WTC11 (cell line): ENCODE results near the gene CRYBG3. TPM values are rescaled to one million over a fixed set of nuclear protein-coding genes. Genes with fewer than 3 reads are reported as not detected.

ENCODE experiments used
- ATAC-seq: fragments of 200-7000 bp; cut with Tn5 transposase; 2 replicates; pipeline ENCODE4 v1.10.0; 2021; ENCODE audit warnings: mild to moderate bottlenecking, moderate library complexity
- CTCF ChIA-PET: fragments of 300-600 bp; sonication (Branson Sonifier 250); formaldehyde crosslinking; loops from one replicate; lab custom pipeline; 2021; ENCODE audit warnings: antibody characterized with exemption; lab: Charles Lee
- POLR2A ChIA-PET: fragments of 350-600 bp; sonication (Branson Sonifier 250); formaldehyde crosslinking; loops from one replicate; lab custom pipeline; 2021; ENCODE audit warnings: antibody characterized with exemption; lab: Charles Lee
- DNase-seq: peaks from one replicate; pipeline ENCODE4 v3.0.0; 2021; ENCODE audit warnings: low spot score
- H3K27ac Mint-ChIP-seq: 2 replicates; pipeline ENCODE4 v1.8.0; 2021; ENCODE audit warnings: mixed read lengths
- H3K27me3 Mint-ChIP-seq: 2 replicates; pipeline ENCODE4 v1.8.0; 2021; ENCODE audit warnings: low read depth, mild to moderate bottlenecking, moderate library complexity, mixed read lengths
- H3K36me3 Mint-ChIP-seq: 2 replicates; pipeline ENCODE4 v1.8.0; 2021; ENCODE audit warnings: mixed read lengths
- H3K4me1 Mint-ChIP-seq: 2 replicates; pipeline ENCODE4 v1.8.0; 2022; ENCODE audit warnings: mixed read lengths
- H3K4me3 Mint-ChIP-seq: 2 replicates; pipeline ENCODE4 v1.8.0; 2021; ENCODE audit warnings: mild to moderate bottlenecking, moderate library complexity, mixed read lengths
- H3K9me3 Mint-ChIP-seq: 2 replicates; pipeline ENCODE4 v1.8.0; 2021; ENCODE audit warnings: mixed read lengths
- CBFB ChIP-seq: sonication (generic); formaldehyde crosslinking; IDR thresholded peaks from 2 replicates; pipeline ENCODE4 v1.8.1; 2022; ENCODE audit warnings: mild to moderate bottlenecking, low read depth, missing genetic modification reagents
- CTCF ChIP-seq: fragments of 200-600 bp; IDR thresholded peaks from 2 replicates; pipeline ENCODE4 v1.8.0; 2022; ENCODE audit warnings: antibody characterized with exemption
- E2F1 ChIP-seq: sonication (generic); formaldehyde crosslinking; IDR thresholded peaks from 2 replicates; pipeline ENCODE4 v1.8.0; 2022; ENCODE audit warnings: mild to moderate bottlenecking, missing genetic modification reagents
- E2F4 ChIP-seq: sonication (generic); formaldehyde crosslinking; IDR thresholded peaks from 2 replicates; pipeline ENCODE4 v1.8.1; 2022; ENCODE audit warnings: low read depth, mild to moderate bottlenecking, moderate library complexity, missing genetic modification reagents, borderline replicate concordance
- GRHL2 ChIP-seq: fragments of 250-450 bp; sonication (Bioruptor Pico); IDR thresholded peaks from 2 replicates; pipeline ENCODE4 v1.8.0; 2022; ENCODE audit warnings: mild to moderate bottlenecking, moderate library complexity; ENCODE audit not compliant: insufficient replicate concordance, severe bottlenecking
- JAZF1 ChIP-seq: fragments of 250-450 bp; sonication (Bioruptor Pico); IDR thresholded peaks from 2 replicates; pipeline ENCODE4 v1.9.0; 2021; ENCODE audit warnings: moderate library complexity, mild to moderate bottlenecking, inconsistent platforms
- JUN ChIP-seq: sonication (generic); formaldehyde crosslinking; IDR thresholded peaks from 2 replicates; pipeline ENCODE4 v1.8.0; 2023; ENCODE audit warnings: mild to moderate bottlenecking, missing genetic modification reagents
- NFATC4 ChIP-seq: fragments of 250-450 bp; sonication (Bioruptor Pico); IDR thresholded peaks from 2 replicates; pipeline ENCODE4 v1.9.0; 2021; ENCODE audit warnings: mild to moderate bottlenecking
- SP1 ChIP-seq: sonication (generic); formaldehyde crosslinking; conservative IDR thresholded peaks from 2 replicates; pipeline ENCODE4 v1.8.1; 2022; ENCODE audit warnings: missing genetic modification reagents
- TCF7 ChIP-seq: sonication (generic); formaldehyde crosslinking; IDR thresholded peaks from 2 replicates; pipeline ENCODE4 v1.8.0; 2022; ENCODE audit warnings: mild to moderate bottlenecking, low read depth, missing genetic modification reagents, moderate library complexity
- TEAD4 ChIP-seq: sonication (generic); formaldehyde crosslinking; IDR thresholded peaks from 2 replicates; pipeline ENCODE4 v1.8.0; 2022; ENCODE audit warnings: mild to moderate bottlenecking, missing genetic modification reagents
- ZMAT4 ChIP-seq: fragments of 250-450 bp; sonication (Bioruptor Pico); IDR thresholded peaks from 2 replicates; pipeline ENCODE4 v1.9.0; 2021; ENCODE audit warnings: mild to moderate bottlenecking
- ZNF416 ChIP-seq: fragments of 250-450 bp; sonication (Bioruptor Pico); IDR thresholded peaks from 2 replicates; pipeline ENCODE4 v1.9.0; 2021; ENCODE audit warnings: mild to moderate bottlenecking, inconsistent platforms
- total RNA-seq: library from RNA; stranded (reverse); gene quantifications from 3 replicates; pipeline ENCODE4 v1.2.3, GENCODE V29; 2021
- TF ChIP-seq, protein P1 (sequence below): sonication (generic); formaldehyde crosslinking; IDR thresholded peaks from 2 replicates; pipeline ENCODE4 v1.8.1; 2022; ENCODE audit warnings: low read depth, missing genetic modification reagents, borderline replicate concordance
- TF ChIP-seq, protein P2 (sequence below): sonication (generic); formaldehyde crosslinking; IDR thresholded peaks from 2 replicates; pipeline ENCODE4 v1.8.1; 2023; ENCODE audit warnings: mild to moderate bottlenecking, missing genetic modification reagents
- TF ChIP-seq, protein P3 (sequence below): fragments of 250-450 bp; sonication (Bioruptor Pico); IDR thresholded peaks from 2 replicates; pipeline ENCODE4 v2.1.2; 2022; ENCODE audit warnings: mild to moderate bottlenecking, moderate library complexity
- TF ChIP-seq, protein P4 (sequence below): sonication (generic); formaldehyde crosslinking; IDR thresholded peaks from 2 replicates; pipeline ENCODE4 v1.8.0; 2023; ENCODE audit warnings: mild to moderate bottlenecking, missing genetic modification reagents
- TF ChIP-seq, protein P5 (sequence below): sonication (generic); formaldehyde crosslinking; conservative IDR thresholded peaks from 2 replicates; pipeline ENCODE4 v1.8.1; 2023; ENCODE audit warnings: mild to moderate bottlenecking, low read depth, missing genetic modification reagents, moderate library complexity

The CRYBG3 gene
- total RNA-seq, 1 experiment from 2014 or later, result 13.6 TPM

GRCh38 chr3:97823046-97824004 lies 1.5 kb downstream of the CRYBG3 start:
- Mint-ChIP-seq H3K36me3 (no peaks in the 10 kb centered on the region), H3K4me1 (peaks cover 43% of the 10 kb centered on the region), H3K4me3 (peak overlapping the region; percentile 99), H3K27me3 (peaks cover 29% of the 10 kb centered on the region), H3K9me3 (no peaks in the 10 kb centered on the region), H3K27ac (no peak overlapping the region; the same call in 1 of the 2 replicates)
- ChIA-PET POLR2A (interaction anchor here (0.6 kb wide), 1 partner anchor 8 kb away, joined by 3 read pairs; no protein-coding TSS in a partner anchor), CTCF (interaction anchor here (1.1 kb wide), 1 partner anchor 59 kb away, joined by 3 read pairs; the partner anchor contains the start of gene ARL6)
- DNase-seq, result no peak
- no peak for ATAC-seq
- TF ChIP-seq CBFB (CRISPR knock-in tag) (no peak), E2F4 (CRISPR knock-in tag) (no peak), JAZF1 (CRISPR knock-in tag) (no peak), GRHL2 (CRISPR knock-in tag) (no peak), CTCF (no peak), NFATC4 (CRISPR knock-in tag) (no peak), ZMAT4 (CRISPR knock-in tag) (no peak), ZNF416 (CRISPR knock-in tag) (no peak), SP1 (no peak), E2F1 (CRISPR knock-in tag) (no peak), TEAD4 (CRISPR knock-in tag) (no peak), JUN (no peak), TCF7 (CRISPR knock-in tag) (no peak)
- TF ChIP-seq, protein P1, sequence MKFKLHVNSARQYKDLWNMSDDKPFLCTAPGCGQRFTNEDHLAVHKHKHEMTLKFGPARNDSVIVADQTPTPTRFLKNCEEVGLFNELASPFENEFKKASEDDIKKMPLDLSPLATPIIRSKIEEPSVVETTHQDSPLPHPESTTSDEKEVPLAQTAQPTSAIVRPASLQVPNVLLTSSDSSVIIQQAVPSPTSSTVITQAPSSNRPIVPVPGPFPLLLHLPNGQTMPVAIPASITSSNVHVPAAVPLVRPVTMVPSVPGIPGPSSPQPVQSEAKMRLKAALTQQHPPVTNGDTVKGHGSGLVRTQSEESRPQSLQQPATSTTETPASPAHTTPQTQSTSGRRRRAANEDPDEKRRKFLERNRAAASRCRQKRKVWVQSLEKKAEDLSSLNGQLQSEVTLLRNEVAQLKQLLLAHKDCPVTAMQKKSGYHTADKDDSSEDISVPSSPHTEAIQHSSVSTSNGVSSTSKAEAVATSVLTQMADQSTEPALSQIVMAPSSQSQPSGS, result no peak
- TF ChIP-seq, protein P2, sequence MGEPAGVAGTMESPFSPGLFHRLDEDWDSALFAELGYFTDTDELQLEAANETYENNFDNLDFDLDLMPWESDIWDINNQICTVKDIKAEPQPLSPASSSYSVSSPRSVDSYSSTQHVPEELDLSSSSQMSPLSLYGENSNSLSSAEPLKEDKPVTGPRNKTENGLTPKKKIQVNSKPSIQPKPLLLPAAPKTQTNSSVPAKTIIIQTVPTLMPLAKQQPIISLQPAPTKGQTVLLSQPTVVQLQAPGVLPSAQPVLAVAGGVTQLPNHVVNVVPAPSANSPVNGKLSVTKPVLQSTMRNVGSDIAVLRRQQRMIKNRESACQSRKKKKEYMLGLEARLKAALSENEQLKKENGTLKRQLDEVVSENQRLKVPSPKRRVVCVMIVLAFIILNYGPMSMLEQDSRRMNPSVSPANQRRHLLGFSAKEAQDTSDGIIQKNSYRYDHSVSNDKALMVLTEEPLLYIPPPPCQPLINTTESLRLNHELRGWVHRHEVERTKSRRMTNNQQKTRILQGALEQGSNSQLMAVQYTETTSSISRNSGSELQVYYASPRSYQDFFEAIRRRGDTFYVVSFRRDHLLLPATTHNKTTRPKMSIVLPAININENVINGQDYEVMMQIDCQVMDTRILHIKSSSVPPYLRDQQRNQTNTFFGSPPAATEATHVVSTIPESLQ (CRISPR knock-in tag), result no peak
- TF ChIP-seq, protein P3, sequence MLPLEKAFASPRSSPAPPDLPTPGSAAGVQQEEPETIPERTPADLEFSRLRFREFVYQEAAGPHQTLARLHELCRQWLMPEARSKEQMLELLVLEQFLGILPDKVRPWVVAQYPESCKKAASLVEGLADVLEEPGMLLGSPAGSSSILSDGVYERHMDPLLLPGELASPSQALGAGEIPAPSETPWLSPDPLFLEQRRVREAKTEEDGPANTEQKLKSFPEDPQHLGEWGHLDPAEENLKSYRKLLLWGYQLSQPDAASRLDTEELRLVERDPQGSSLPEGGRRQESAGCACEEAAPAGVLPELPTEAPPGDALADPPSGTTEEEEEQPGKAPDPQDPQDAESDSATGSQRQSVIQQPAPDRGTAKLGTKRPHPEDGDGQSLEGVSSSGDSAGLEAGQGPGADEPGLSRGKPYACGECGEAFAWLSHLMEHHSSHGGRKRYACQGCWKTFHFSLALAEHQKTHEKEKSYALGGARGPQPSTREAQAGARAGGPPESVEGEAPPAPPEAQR (CRISPR knock-in tag), result no peak
- TF ChIP-seq, protein P4, sequence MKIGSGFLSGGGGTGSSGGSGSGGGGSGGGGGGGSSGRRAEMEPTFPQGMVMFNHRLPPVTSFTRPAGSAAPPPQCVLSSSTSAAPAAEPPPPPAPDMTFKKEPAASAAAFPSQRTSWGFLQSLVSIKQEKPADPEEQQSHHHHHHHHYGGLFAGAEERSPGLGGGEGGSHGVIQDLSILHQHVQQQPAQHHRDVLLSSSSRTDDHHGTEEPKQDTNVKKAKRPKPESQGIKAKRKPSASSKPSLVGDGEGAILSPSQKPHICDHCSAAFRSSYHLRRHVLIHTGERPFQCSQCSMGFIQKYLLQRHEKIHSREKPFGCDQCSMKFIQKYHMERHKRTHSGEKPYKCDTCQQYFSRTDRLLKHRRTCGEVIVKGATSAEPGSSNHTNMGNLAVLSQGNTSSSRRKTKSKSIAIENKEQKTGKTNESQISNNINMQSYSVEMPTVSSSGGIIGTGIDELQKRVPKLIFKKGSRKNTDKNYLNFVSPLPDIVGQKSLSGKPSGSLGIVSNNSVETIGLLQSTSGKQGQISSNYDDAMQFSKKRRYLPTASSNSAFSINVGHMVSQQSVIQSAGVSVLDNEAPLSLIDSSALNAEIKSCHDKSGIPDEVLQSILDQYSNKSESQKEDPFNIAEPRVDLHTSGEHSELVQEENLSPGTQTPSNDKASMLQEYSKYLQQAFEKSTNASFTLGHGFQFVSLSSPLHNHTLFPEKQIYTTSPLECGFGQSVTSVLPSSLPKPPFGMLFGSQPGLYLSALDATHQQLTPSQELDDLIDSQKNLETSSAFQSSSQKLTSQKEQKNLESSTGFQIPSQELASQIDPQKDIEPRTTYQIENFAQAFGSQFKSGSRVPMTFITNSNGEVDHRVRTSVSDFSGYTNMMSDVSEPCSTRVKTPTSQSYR (CRISPR knock-in tag), result no peak
- TF ChIP-seq, protein P5, sequence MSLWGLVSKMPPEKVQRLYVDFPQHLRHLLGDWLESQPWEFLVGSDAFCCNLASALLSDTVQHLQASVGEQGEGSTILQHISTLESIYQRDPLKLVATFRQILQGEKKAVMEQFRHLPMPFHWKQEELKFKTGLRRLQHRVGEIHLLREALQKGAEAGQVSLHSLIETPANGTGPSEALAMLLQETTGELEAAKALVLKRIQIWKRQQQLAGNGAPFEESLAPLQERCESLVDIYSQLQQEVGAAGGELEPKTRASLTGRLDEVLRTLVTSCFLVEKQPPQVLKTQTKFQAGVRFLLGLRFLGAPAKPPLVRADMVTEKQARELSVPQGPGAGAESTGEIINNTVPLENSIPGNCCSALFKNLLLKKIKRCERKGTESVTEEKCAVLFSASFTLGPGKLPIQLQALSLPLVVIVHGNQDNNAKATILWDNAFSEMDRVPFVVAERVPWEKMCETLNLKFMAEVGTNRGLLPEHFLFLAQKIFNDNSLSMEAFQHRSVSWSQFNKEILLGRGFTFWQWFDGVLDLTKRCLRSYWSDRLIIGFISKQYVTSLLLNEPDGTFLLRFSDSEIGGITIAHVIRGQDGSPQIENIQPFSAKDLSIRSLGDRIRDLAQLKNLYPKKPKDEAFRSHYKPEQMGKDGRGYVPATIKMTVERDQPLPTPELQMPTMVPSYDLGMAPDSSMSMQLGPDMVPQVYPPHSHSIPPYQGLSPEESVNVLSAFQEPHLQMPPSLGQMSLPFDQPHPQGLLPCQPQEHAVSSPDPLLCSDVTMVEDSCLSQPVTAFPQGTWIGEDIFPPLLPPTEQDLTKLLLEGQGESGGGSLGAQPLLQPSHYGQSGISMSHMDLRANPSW (CRISPR knock-in tag), result no peak
